Endothelial cell of umbilical vein (primary cell): ENCODE measurements around the gene MFAP4.

ENCODE experiments used
- CTCF ChIP-seq, 2 donors: IDR thresholded peaks; 1 replicate in 1 of 2; 2 replicates in 1 of 2; pipeline ENCODE4 v1.5.1; 2011; ENCODE audit warnings: low read length in 2 of 2, mild to moderate bottlenecking in 2 of 2, moderate library complexity in 2 of 2, control low read depth in 1 of 2, inconsistent platforms in 1 of 2, low read depth in 1 of 2; ENCODE audit not compliant: insufficient read depth in 1 of 2; ENCODE audit errors: extremely low read depth in 1 of 2
- EZH2 ChIP-seq: IDR thresholded peaks from 2 replicates; pipeline ENCODE4 v1.6.1; 2012; ENCODE audit warnings: borderline replicate concordance, low read depth, mild to moderate bottlenecking, moderate library complexity, low read length, inconsistent platforms; ENCODE audit not compliant: severe bottlenecking
- MAX ChIP-seq: IDR thresholded peaks from 2 replicates; pipeline ENCODE4 v1.6.1; 2011; ENCODE audit not compliant: insufficient read depth, insufficient read length
- POLR2A ChIP-seq: IDR thresholded peaks from 2 replicates; pipeline ENCODE4 v1.6.1; 2012; ENCODE audit warnings: low read depth, mild to moderate bottlenecking, control low read depth, low read length
- POLR2AphosphoS5 ChIP-seq: IDR thresholded peaks from 2 replicates; pipeline ENCODE4 v1.6.1; 2012; ENCODE audit warnings: low read depth, mild to moderate bottlenecking, control low read depth, low read length, moderate library complexity; ENCODE audit not compliant: insufficient read depth

GRCh38 chr17:19374136-19374535, 12.9 kb downstream of the MFAP4 start:
- TF ChIP-seq CTCF (IDR thresholded peaks at IDR 0.05; ENCODE audit: extremely low read depth in 1 of 2, insufficient read depth in 1 of 2, low read depth in 1 of 2, low read length in 2 of 2): no peak
- no peak for TF ChIP-seq POLR2A
- TF ChIP-seq POLR2AphosphoS5: no peak
- no peak for TF ChIP-seq MAX
- TF ChIP-seq EZH2: no peak
